Rectal smooth muscle tissue (tissue), 1 donor: ENCODE results near the gene SLC25A44.
A peak's percentile ranks its signal among the peaks of the same experiment; 100 is the strongest.
"Not testable (repeated sequence)": the region's sequence is repeated elsewhere in the genome, so short reads cannot be mapped to it uniquely, and the experiment has no call there.

ENCODE experiments used
- H3K27ac ChIP-seq: one replicate; pipeline ENCODE4 v1.7.0; 2013; ENCODE audit warnings: low read depth, low read length, inconsistent platforms
- H3K27me3 ChIP-seq: one replicate; pipeline ENCODE4 v1.7.0; 2013; ENCODE audit warnings: low read length; ENCODE audit not compliant: control insufficient read depth, insufficient read depth
- H3K36me3 ChIP-seq: one replicate; pipeline ENCODE4 v1.7.0; 2013; ENCODE audit warnings: low read length; ENCODE audit not compliant: control insufficient read depth, insufficient read depth
- H3K4me1 ChIP-seq: one replicate; pipeline ENCODE4 v1.7.0; 2013; ENCODE audit warnings: low read length; ENCODE audit not compliant: control insufficient read depth, insufficient read depth
- H3K4me3 ChIP-seq: one replicate; pipeline ENCODE4 v1.7.0; 2013; ENCODE audit warnings: low read length
- H3K9ac ChIP-seq: one replicate; pipeline ENCODE4 v1.7.0; 2013; ENCODE audit warnings: low read length

The SLC25A44 gene

DNA sequence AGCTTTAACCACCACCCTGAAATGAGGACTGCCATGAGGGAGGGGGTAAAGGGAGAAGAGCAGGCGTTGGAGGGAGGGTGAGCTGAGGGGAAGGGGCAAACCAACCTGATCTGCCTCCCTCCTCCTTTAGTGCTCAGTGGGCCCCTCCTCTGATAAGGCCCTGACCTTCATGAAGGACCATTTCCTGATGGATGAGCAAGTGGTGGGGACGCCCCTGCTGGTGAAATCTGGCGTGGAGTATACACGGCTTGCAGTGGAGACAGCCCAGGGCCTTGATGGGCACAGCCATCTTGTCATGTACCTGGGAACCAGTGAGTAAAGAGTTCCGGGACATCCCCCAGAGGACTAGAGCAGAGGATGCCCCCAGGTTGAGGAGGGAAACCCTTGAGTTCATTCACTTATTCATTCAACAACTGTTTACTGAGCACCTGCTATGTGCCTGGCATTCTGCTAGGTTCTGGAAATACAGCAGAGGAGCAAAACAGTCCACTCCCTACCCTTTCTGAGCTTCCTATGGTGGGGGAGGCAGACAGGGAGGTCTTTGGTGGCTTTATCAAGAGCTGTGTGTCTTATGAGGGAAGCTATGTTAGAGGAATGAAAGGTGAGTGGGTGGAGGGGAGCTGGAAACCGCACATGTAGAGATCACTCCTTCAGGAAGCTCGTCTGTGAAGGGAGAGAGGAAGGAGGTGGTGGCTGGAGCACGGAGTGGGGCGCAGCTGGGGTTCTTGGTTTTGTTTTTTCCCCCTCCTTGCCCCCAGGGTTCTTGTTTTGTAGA is 21.0 kb upstream of the SLC25A44 start:
- no peaks in the 10 kb centered on the region for H3K4me1 ChIP-seq
- H3K36me3 ChIP-seq = peaks cover 2% of the 10 kb centered on the region
- no peak overlapping the region for H3K27ac ChIP-seq
- no peak overlapping the region for H3K4me3 ChIP-seq
- no peaks in the 10 kb centered on the region for H3K27me3 ChIP-seq
- no peak overlapping the region for H3K9ac ChIP-seq

GRCh38 chr1:156176610-156177210 is 17.2 kb upstream of the SLC25A44 start:
- Histone ChIP-seq H3K27ac (no peak overlapping the region), H3K9ac (no peak overlapping the region), H3K27me3 (no peaks in the 10 kb centered on the region), H3K36me3 (peaks cover 2% of the 10 kb centered on the region), H3K4me1 (no peaks in the 10 kb centered on the region), H3K4me3 (no peak overlapping the region)

GRCh38 chr1:156177919-156178654 is 15.8 kb upstream of the SLC25A44 start:
- H3K4me3 ChIP-seq = no peak overlapping the region
- H3K27me3 ChIP-seq = no peaks in the 10 kb centered on the region
- H3K36me3 ChIP-seq = peaks cover 2% of the 10 kb centered on the region
- H3K27ac ChIP-seq = no peak overlapping the region
- H3K4me1 ChIP-seq = no peaks in the 10 kb centered on the region
- H3K9ac ChIP-seq = no peak overlapping the region

GRCh38 chr1:156180471-156180870 is 13.4 kb upstream of the SLC25A44 start:
- H3K4me3 ChIP-seq = no peak overlapping the region
- no peak overlapping the region for H3K9ac ChIP-seq
- no peaks in the 10 kb centered on the region for H3K27me3 ChIP-seq
- H3K36me3 ChIP-seq = no peaks in the 10 kb centered on the region
- no peak overlapping the region for H3K27ac ChIP-seq
- no peaks in the 10 kb centered on the region for H3K4me1 ChIP-seq

DNA sequence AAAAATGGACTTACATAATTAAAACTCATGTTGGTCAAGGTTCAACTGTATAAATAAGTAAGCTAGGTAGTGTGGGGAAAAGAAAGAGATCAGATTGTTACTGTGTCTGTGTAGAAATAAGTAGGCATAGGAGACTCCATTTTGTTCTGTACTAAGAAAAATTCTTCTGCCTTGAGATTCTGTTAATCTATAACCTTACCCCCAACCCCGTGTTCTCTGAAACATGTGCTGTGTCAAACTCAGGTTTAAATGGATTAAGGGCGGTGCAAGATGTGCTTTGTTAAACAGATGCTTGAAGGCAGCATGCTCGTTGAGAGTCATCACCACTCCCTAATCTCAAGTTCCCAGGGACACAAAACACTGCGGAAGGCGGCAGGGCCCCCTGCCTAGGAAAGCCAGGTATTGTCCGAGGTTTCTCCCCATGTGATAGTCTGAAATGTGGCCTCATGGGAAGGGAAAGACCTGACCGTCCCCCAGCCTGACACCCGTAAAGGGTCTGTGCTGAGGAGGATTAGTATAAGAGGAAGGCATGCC is 12.4 kb upstream of the SLC25A44 start:
- not testable (repeated sequence) for H3K27me3 ChIP-seq, H3K4me3 ChIP-seq, H3K36me3 ChIP-seq, H3K4me1 ChIP-seq, H3K9ac ChIP-seq, H3K27ac ChIP-seq

DNA sequence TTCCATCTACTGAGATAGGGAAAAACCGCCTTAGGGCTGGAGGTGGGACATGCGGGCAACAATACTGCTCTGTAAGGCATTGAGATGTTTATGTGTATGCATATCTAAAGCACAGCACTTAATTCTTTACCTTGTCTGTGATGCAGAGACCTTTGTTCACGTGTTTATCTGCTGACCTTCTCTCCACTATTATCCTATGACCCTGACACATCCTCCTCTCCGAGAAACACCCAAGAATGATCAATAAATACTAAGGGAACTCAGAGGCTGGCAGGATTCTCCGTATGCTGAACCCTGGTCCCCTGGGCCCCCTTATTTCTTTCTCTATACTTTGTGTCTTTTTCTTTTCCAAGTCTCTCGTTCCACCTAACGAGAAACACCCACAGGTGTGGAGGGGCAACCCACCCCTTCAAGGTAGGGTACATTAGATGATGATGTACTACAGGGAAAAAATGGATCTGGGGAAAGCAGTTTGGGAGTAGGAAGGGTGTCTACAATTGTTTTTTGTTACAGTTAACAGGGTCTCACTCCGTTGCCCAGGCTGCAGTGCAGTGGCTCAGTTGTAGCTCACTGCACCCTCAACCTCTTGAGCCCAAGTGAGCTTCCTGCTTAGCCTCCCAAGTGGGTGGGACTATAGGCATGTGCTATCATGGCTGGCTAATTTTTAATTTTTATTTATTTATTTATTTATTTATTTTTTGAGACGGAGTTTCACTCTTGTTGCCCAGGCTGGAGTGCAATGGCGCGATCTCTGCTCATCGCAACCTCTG is 11.7 kb upstream of the SLC25A44 start:
- not testable (repeated sequence) for H3K27ac ChIP-seq, H3K9ac ChIP-seq, H3K4me1 ChIP-seq, H3K36me3 ChIP-seq, H3K27me3 ChIP-seq, H3K4me3 ChIP-seq

DNA sequence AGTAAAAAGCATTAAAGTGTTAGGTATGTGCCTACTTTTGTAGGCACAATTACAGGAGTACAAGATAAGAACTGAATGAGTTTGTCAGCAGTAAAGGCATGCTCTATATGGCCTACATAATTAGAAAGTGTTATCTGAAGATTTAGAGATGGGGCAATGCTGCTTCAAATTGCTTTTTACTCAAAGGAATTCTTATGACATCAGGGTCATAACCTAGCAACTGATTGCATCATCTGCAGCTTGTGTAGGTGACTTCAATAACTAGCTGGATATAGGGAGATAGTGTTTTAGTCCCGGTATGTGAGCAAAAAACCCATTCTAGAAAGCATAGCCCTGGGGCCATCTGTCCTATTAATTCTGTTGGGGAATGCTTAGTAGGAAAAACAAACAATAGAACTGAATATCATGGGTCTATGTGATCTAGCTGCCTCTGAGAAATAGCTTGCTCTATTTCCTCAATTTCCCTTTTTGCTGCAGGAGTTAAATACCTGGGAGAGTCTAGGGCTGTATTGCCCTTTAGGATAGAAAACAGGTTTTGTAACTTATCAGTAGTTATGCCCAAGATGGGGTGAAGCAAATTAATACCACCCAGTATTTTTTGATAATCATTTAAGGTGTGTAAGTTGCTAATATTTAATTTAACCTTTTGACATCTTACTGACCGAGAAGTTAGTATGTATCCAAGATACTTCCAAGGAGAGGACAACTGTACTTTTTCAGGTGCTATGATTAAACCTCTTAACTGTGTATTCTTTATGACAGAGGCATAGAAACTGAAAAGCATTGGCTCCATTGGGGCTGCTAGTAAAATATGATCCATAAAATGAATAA is 7.3 kb upstream of the SLC25A44 start:
- not testable (repeated sequence) for H3K9ac ChIP-seq, H3K4me1 ChIP-seq, H3K4me3 ChIP-seq, H3K27ac ChIP-seq, H3K27me3 ChIP-seq, H3K36me3 ChIP-seq

GRCh38 chr1:156190265-156190664 is 3.6 kb upstream of the SLC25A44 start:
- H3K27ac ChIP-seq, H3K27me3 ChIP-seq, H3K4me1 ChIP-seq, H3K4me3 ChIP-seq, H3K9ac ChIP-seq, H3K36me3 ChIP-seq: not testable (repeated sequence)

- Histone ChIP-seq H3K9ac (no peak overlapping the region), H3K27me3 (no peaks in the 10 kb centered on the region), H3K4me1 (peaks cover 7% of the 10 kb centered on the region)
These were observed 2.5 kb upstream of the SLC25A44 start for GRCh38 chr1:156191292-156191964.

DNA sequence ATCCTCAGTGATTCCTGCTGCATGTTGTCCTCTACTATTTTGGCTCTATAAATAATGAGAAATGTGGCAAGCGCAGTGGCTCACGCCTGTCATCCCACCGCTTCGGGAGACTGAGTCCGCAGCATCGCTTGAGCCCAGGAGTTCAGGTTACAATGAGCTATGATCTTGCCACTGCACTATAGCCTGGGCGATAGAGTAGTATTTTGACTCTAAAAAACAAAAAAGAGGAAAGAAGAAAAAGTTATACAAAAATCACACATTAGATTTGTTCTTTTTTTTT is 756 bp upstream of the SLC25A44 start:
- H3K4me3 ChIP-seq = peak overlapping the region; percentile 65
- H3K9ac ChIP-seq = peak overlapping the region; percentile 68
- peaks cover 7% of the 10 kb centered on the region for H3K4me1 ChIP-seq
- H3K27ac ChIP-seq = peak overlapping the region; percentile 82
- peaks cover 3% of the 10 kb centered on the region for H3K36me3 ChIP-seq
- no peaks in the 10 kb centered on the region for H3K27me3 ChIP-seq

More at GRCh38 chr1:156191292-156191964, 2.5 kb upstream of the SLC25A44 start:
- Histone ChIP-seq H3K27ac (no peak overlapping the region), H3K4me3 (no peak overlapping the region), H3K36me3 (peaks cover 3% of the 10 kb centered on the region)

GRCh38 chr1:156194300-156194652 is 372 bp downstream of the SLC25A44 start:
- H3K9ac ChIP-seq = peak overlapping the region; percentile 89
- peak overlapping the region; percentile 60 for H3K27ac ChIP-seq

More at GRCh38 chr1:156194300-156194652, 372 bp downstream of the SLC25A44 start:
- no peaks in the 10 kb centered on the region for H3K27me3 ChIP-seq
- peak overlapping the region; percentile 98 for H3K4me3 ChIP-seq
- H3K36me3 ChIP-seq = peaks cover 3% of the 10 kb centered on the region
- peaks cover 7% of the 10 kb centered on the region for H3K4me1 ChIP-seq
